ENCODE measurements around the gene CPA1.

- no peak for TF ChIP-seq ETV6 (CRISPR knock-in tag; IDR thresholded peaks at IDR 0.05)
- TF ChIP-seq NR2C2 (CRISPR knock-in tag; IDR thresholded peaks at IDR 0.05) = no peak
- TF ChIP-seq CBFB (CRISPR knock-in tag; IDR thresholded peaks at IDR 0.05; ENCODE audit: low read depth) = no peak
- no peak for TF ChIP-seq RELA (CRISPR knock-in tag; IDR thresholded peaks at IDR 0.05; ENCODE audit: borderline replicate concordance)
- TF ChIP-seq ZNF232 (CRISPR knock-in tag; IDR thresholded peaks at IDR 0.05) = no peak
Observed at GRCh38 chr7:130410868-130411541, 30.7 kb downstream of the CPA1 start.

Data from WTC11 (cell line).